ENCODE data around the gene CCDC134.

Gene CCDC134

GRCh38 chr22:41801147-41801819, 804 bp downstream of the CCDC134 start:
- no peak; the same call in 1 of the 3 replicates for ATAC-seq
- TF ChIP-seq ZC3H10 (CRISPR knock-in tag; IDR thresholded peaks at IDR 0.05), result no peak
- TF ChIP-seq OSR1 (CRISPR knock-in tag; IDR thresholded peaks at IDR 0.05), result no peak
- no peak for TF ChIP-seq ISL1 (CRISPR knock-in tag; IDR thresholded peaks at IDR 0.05)
- TF ChIP-seq POU6F1 (CRISPR knock-in tag; IDR thresholded peaks at IDR 0.05; ENCODE audit: borderline replicate concordance, low read depth), result no peak
- no peak for TF ChIP-seq ZFP30 (CRISPR knock-in tag; IDR thresholded peaks at IDR 0.05)
- TF ChIP-seq BACH2 (CRISPR knock-in tag; IDR thresholded peaks at IDR 0.05; ENCODE audit: borderline replicate concordance), result no peak
- no peak for TF ChIP-seq CREB5 (CRISPR knock-in tag; IDR thresholded peaks at IDR 0.05; ENCODE audit: low read depth)
- no peak for TF ChIP-seq GLIS3 (CRISPR knock-in tag; IDR thresholded peaks at IDR 0.05)
- no peak for TF ChIP-seq TCF4 (CRISPR knock-in tag; IDR thresholded peaks at IDR 0.05; ENCODE audit: borderline replicate concordance)
- no peak for TF ChIP-seq PPARA (CRISPR knock-in tag; IDR thresholded peaks at IDR 0.05; ENCODE audit: borderline replicate concordance)
- no peak for TF ChIP-seq CSDC2 (CRISPR knock-in tag; IDR thresholded peaks at IDR 0.05)
- TF ChIP-seq SNAI2 (CRISPR knock-in tag; IDR thresholded peaks at IDR 0.05), result no peak
- no peak for TF ChIP-seq ZNF565 (CRISPR knock-in tag; conservative IDR thresholded peaks at IDR 0.05; ENCODE audit: low read depth)
- TF ChIP-seq ESRRG (CRISPR knock-in tag; IDR thresholded peaks at IDR 0.05), result no peak
- TF ChIP-seq ARNTL (CRISPR knock-in tag; IDR thresholded peaks at IDR 0.05; ENCODE audit: borderline replicate concordance, low read depth), result no peak

GRCh38 chr22:41801886-41802285, 1.4 kb downstream of the CCDC134 start:
- ATAC-seq, result no peak
- no peak for TF ChIP-seq ZFP30 (CRISPR knock-in tag; IDR thresholded peaks at IDR 0.05)

GRCh38 chr22:41805639-41806038, 5.2 kb downstream of the CCDC134 start:
- no peak for ATAC-seq
- TF ChIP-seq CSDC2 (CRISPR knock-in tag; IDR thresholded peaks at IDR 0.05) (no peak), ZFP30 (CRISPR knock-in tag; IDR thresholded peaks at IDR 0.05) (no peak), ZNF70 (CRISPR knock-in tag; IDR thresholded peaks at IDR 0.05) (no peak), ZNF8 (CRISPR knock-in tag; IDR thresholded peaks at IDR 0.05) (no peak), OSR1 (CRISPR knock-in tag; IDR thresholded peaks at IDR 0.05) (no peak), TSHZ2 (CRISPR knock-in tag; IDR thresholded peaks at IDR 0.05) (no peak), PPARA (CRISPR knock-in tag; IDR thresholded peaks at IDR 0.05; ENCODE audit: borderline replicate concordance) (no peak), BACH2 (CRISPR knock-in tag; IDR thresholded peaks at IDR 0.05; ENCODE audit: borderline replicate concordance) (no peak)

GRCh38 chr22:41808400-41808799, 7.9 kb downstream of the CCDC134 start:
- TF ChIP-seq BACH2 (CRISPR knock-in tag; IDR thresholded peaks at IDR 0.05; ENCODE audit: borderline replicate concordance), result no peak
- no peak for TF ChIP-seq ZFP3 (CRISPR knock-in tag; IDR thresholded peaks at IDR 0.05)
- no peak for TF ChIP-seq OSR1 (CRISPR knock-in tag; IDR thresholded peaks at IDR 0.05)
- no peak for TF ChIP-seq ZNF70 (CRISPR knock-in tag; IDR thresholded peaks at IDR 0.05)
- no peak for TF ChIP-seq ZFP30 (CRISPR knock-in tag; IDR thresholded peaks at IDR 0.05)
- no peak for TF ChIP-seq TCF4 (CRISPR knock-in tag; IDR thresholded peaks at IDR 0.05; ENCODE audit: borderline replicate concordance)
- no peak for TF ChIP-seq SNAI2 (CRISPR knock-in tag; IDR thresholded peaks at IDR 0.05)
- TF ChIP-seq CSDC2 (CRISPR knock-in tag; IDR thresholded peaks at IDR 0.05), result no peak
- TF ChIP-seq ZC3H10 (CRISPR knock-in tag; IDR thresholded peaks at IDR 0.05), result no peak
- ATAC-seq, result no peak

- TF ChIP-seq ZC3H10 (CRISPR knock-in tag; IDR thresholded peaks at IDR 0.05) (no peak), RARB (CRISPR knock-in tag; IDR thresholded peaks at IDR 0.05) (no peak), TOX (CRISPR knock-in tag; IDR thresholded peaks at IDR 0.05; ENCODE audit: borderline replicate concordance) (no peak), ZFP3 (CRISPR knock-in tag; IDR thresholded peaks at IDR 0.05) (no peak), CREB5 (CRISPR knock-in tag; IDR thresholded peaks at IDR 0.05; ENCODE audit: low read depth) (no peak), ZNF565 (CRISPR knock-in tag; conservative IDR thresholded peaks at IDR 0.05; ENCODE audit: low read depth) (no peak), PATZ1 (CRISPR knock-in tag; IDR thresholded peaks at IDR 0.05; ENCODE audit: borderline replicate concordance) (no peak), ESRRG (CRISPR knock-in tag; IDR thresholded peaks at IDR 0.05) (no peak), GLIS3 (CRISPR knock-in tag; IDR thresholded peaks at IDR 0.05) (no peak), ZNF8 (CRISPR knock-in tag; IDR thresholded peaks at IDR 0.05) (no peak), SNAI2 (CRISPR knock-in tag; IDR thresholded peaks at IDR 0.05) (no peak)
- no peak for ATAC-seq
Observed at GRCh38 chr22:41810022-41810421, 9.5 kb downstream of the CCDC134 start.
